ENCODE measurements around the gene ZNF444.

- peak; percentile 52; the same call in 1 of the 2 replicates for TF ChIP-seq POLR2AphosphoS5 (IDR thresholded peaks at IDR 0.05; ENCODE audit: low read depth, low read length)
- no peak for TF ChIP-seq SIN3A (IDR thresholded peaks at IDR 0.05; ENCODE audit: borderline replicate concordance, insufficient read depth, low read length)
- TF ChIP-seq REST (IDR thresholded peaks at IDR 0.05; ENCODE audit: insufficient read depth in 1 of 2, low read depth in 2 of 2, low read length in 2 of 2): 0 out of 4 replicates have a peak, but pooled peaks of 1 of the 2 experiments have one; percentile 19
These were observed 19.6 kb upstream of the ZNF444 start, which contains the start of gene ZNF787 for GRCh38 chr19:56121180-56122167.

Data from PFSK-1 (cell line).